GM19452 (cell line): ENCODE results near the gene MAGEF1.
A peak's percentile ranks its signal among the peaks of the same experiment; 100 is the strongest.

Experiments
- ATAC-seq: cut with Tn5 transposase; IDR thresholded peaks from one replicate; pipeline ENCODE4 v1.9.1; 2021; ENCODE audit not compliant: unreplicated experiment

The MAGEF1 gene

GRCh38 chr3:184727357-184728009 is 15.6 kb upstream of the MAGEF1 start:
- no peak for ATAC-seq

GRCh38 chr3:184726497-184726896 is 14.6 kb upstream of the MAGEF1 start:
- no peak for ATAC-seq

GRCh38 chr3:184725176-184725719 is 13.4 kb upstream of the MAGEF1 start:
- no peak for ATAC-seq

- no peak for ATAC-seq
These were observed 12.8 kb upstream of the MAGEF1 start for GRCh38 chr3:184724699-184725098.

GRCh38 chr3:184719709-184720108 is 7.8 kb upstream of the MAGEF1 start:
- ATAC-seq, result no peak

- ATAC-seq, result no peak
These were observed 6.6 kb upstream of the MAGEF1 start for GRCh38 chr3:184718431-184718830.

GRCh38 chr3:184717399-184717983 is 5.6 kb upstream of the MAGEF1 start:
- ATAC-seq, result no peak

GRCh38 chr3:184716622-184717398 is 4.9 kb upstream of the MAGEF1 start:
- no peak for ATAC-seq

GRCh38 chr3:184715943-184716621 is 4.2 kb upstream of the MAGEF1 start:
- ATAC-seq, result no peak

- no peak for ATAC-seq
These were observed 1.7 kb upstream of the MAGEF1 start for GRCh38 chr3:184713521-184713920.

GRCh38 chr3:184713040-184713355 is 1.1 kb upstream of the MAGEF1 start:
- no peak for ATAC-seq

GRCh38 chr3:184712248-184713039 is 580 bp upstream of the MAGEF1 start:
- peak; percentile 18 for ATAC-seq

GRCh38 chr3:184710870-184711492 is 883 bp downstream of the MAGEF1 start:
- ATAC-seq, result peak; percentile 54

- no peak for ATAC-seq
These were observed 8.2 kb downstream of the MAGEF1 start for GRCh38 chr3:184703657-184704056.

GRCh38 chr3:184700759-184701158 is 11.1 kb downstream of the MAGEF1 start:
- no peak for ATAC-seq

- ATAC-seq, result no peak
These were observed 14.0 kb downstream of the MAGEF1 start for GRCh38 chr3:184697845-184698244.

- ATAC-seq, result no peak
These were observed 15.2 kb downstream of the MAGEF1 start for GRCh38 chr3:184696697-184697096.

GRCh38 chr3:184694716-184695115 is 17.1 kb downstream of the MAGEF1 start:
- no peak for ATAC-seq

- ATAC-seq, result no peak
These were observed 17.7 kb downstream of the MAGEF1 start for GRCh38 chr3:184694133-184694665.
